Measurements from ENCODE around the gene CADPS.

CADPS gene

GRCh38 chr3:62805106-62805505 lies 70.1 kb downstream of the CADPS start:
- DNase-seq = no peak

GRCh38 chr3:62803276-62803675 lies 71.9 kb downstream of the CADPS start:
- DNase-seq = no peak

- DNase-seq = no peak
Observed at GRCh38 chr3:62798000-62798399, 77.2 kb downstream of the CADPS start.

DNA sequence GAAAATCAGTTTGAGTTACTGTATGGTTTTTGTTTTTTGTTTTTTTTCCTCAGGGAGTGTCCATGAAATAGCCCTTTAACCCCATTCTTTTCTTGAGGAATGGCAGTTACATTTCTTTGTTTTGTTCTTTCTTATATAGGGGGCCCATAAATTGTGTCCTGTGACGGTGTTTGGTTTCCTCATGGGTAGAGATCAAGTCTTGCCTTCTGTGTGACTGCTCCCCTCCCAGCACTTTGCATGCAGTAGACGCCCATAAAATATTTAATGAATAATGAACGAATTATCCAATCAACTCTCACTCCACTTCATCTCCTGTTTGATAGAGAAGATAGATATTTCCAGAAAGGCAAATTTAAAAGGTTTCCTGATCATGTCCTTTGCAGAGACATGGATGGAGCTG lies 78.1 kb downstream of the CADPS start:
- no peak for DNase-seq

DNA sequence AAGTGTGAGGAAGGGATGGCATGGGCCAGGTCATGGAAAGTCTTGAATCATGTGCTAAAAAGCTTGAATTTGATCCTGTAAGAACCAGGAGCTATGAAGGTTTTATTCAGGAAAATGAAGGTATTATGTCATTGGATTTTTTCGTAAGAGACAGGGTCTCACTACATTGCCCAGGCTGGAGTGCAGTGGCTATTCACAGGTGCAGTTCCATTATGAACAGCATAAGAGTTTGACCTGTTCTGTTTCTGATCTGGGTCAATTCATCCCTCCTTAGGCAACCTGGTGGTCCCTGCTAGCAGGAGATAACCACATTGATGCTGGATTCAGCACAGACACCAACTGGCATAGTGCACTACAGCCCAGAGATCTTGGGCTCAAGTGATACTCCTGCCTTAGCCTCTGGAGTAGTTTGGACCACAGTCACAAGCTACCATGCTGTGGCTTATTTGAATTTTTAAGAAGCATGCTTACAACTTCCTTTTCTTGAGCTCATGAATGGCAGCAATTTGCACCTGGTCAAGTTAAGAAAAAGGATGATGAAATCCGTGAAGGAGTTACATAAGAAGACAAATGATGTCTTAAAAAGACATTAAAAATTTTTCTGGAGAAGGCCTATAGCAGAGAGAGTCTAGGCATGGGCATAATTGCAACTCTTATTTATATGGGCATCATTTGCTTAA lies 79.1 kb downstream of the CADPS start:
- no peak for DNase-seq

GRCh38 chr3:62793946-62794345 lies 81.3 kb downstream of the CADPS start:
- no peak for DNase-seq

- no peak for DNase-seq
Observed at GRCh38 chr3:62785384-62785783, 89.8 kb downstream of the CADPS start.

- DNase-seq = no peak
Observed at GRCh38 chr3:62781121-62781520, 94.1 kb downstream of the CADPS start.

- no peak for DNase-seq
Observed at GRCh38 chr3:62777674-62778073, 97.5 kb downstream of the CADPS start.

GRCh38 chr3:62777130-62777529 lies 98.1 kb downstream of the CADPS start:
- DNase-seq = no peak

DNA sequence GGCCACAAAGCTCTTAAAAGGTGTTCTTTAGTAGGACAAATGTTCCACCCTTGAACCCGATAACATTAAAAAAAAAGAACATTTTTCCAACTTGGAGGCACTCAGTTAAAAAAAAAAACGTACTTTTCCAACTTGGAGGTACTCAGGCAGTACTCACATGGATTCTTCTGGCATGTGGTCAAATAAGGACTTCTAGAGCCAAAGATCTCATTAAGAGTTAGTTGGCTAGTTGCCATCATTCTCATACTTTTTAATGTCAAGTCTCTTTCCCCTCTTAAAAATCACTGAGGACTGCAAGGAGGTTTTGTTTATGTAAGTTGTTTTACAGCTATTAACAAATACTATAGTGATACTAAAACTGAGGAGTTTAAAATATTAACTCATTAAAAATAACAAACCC lies 101.0 kb downstream of the CADPS start:
- DNase-seq = no peak

- no peak for DNase-seq
Observed at GRCh38 chr3:62771331-62772072, 103.7 kb downstream of the CADPS start.

GRCh38 chr3:62768896-62769295 lies 106.3 kb downstream of the CADPS start:
- DNase-seq = no peak

GRCh38 chr3:62761711-62762110 lies 113.5 kb downstream of the CADPS start:
- DNase-seq = no peak

GRCh38 chr3:62761311-62761710 lies 113.9 kb downstream of the CADPS start:
- DNase-seq = no peak

GRCh38 chr3:62758296-62759066 lies 116.7 kb downstream of the CADPS start:
- no peak for DNase-seq

- DNase-seq = no peak
Observed at GRCh38 chr3:62757045-62757444, 118.2 kb downstream of the CADPS start.

DNA sequence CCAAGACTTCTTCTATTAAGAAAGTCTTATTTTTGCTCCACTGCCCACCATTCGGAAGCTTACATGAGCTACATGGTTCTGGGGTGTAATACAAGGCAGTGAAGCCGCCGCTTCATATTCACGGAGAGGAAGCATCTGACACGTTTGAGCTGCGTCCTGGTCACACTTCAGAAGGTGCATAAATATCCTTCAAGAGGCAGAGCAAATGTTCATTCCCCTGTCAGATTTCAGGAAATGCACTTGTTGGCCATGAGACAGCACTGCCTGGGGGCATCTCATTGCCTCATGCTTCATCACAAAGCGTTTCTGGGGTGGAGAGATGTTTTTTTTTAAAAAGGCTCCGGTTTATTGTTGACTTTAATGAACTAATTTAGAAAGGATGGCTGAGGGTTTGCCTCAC lies 119.9 kb downstream of the CADPS start:
- DNase-seq = no peak

DNA sequence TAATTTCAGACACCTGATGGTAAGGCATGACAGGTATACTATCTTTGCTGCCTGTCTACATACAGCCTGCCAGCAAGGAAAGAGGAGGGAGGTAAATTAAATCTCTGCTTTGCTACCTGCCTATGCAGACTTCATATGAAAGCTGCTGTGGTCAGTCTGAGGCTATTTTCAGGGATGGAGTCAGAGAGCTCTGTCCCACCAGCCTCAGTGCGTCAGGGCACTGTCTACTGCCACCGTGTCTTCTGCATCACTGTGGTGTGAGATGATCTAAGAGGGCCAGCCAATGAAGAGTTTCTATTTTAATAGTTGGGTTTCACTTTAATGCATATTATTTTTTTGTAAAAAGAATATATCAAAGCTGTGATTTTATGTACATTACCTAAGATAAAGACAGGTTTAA lies 125.6 kb downstream of the CADPS start:
- no peak for DNase-seq

- no peak for DNase-seq
Observed at GRCh38 chr3:62749130-62749529, 126.1 kb downstream of the CADPS start.

GRCh38 chr3:62737449-62737848 lies 137.8 kb downstream of the CADPS start:
- no peak for DNase-seq

DNA sequence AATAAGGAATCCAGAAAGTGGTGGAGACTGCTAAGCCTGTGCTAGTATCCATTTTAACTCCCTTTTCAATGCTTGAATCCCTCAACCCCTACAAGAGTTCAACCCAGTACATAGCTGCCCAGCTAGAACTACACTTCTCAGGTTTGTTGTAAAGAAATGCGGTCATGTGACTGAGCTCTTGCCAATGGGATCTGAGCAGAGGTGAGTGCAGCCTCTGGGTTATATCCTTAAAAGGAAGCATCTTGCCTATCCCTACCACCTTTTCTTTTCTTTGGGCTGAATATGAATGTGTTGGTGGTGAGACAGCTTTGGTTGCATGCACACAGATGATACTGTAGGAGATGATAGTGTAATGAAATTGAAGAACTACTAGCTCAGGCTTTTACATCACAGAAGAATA lies 139.7 kb downstream of the CADPS start:
- no peak for DNase-seq

DNA sequence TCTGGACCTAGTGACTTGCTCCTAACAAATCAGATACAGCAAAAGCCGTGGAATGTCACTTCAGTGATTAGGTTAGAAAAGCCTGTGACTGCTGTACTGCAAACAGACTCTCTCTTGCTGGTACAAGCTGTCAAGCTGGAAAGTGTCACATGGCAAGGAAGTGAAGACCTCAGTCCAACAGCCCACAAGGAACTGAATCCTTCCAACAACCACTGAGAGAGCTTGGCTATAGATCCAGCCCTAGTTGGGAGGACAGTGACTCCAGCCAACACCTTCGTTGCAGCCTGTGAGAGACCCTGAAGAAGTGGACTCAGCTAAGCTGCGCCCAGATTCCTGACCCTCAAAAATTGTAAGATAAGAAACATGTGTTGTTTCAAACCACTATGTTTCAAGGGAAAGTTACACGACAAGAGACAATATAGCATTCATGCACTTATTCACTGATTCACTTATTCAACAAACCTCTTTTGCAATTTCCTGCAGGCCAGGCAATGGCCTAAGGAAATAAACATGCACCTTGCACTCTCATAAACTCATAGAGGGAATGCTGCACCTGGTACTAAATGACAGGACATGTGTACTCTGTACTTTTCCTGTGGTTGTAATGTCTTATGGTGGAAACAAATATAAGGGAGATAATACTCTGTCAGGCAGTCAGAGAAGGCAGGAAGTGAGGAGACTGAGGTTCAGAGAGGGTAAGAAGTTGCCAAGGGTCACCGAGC lies 142.9 kb downstream of the CADPS start:
- no peak for DNase-seq

Data from activated CD8-positive, alpha-beta memory T cell treated with anti-CD3 and anti-CD28 coated beads for 24 hours (primary cell).